K562 treated with DMSO at 1 percent for 24 hours (cell line): ENCODE measurements around the gene METTL6. TPM values are rescaled to one million over a fixed set of nuclear protein-coding genes. Genes with fewer than 3 reads are reported as not detected.

ENCODE experiments used
- total RNA-seq: library from RNA; unstranded; fragments of 300-600 nt; gene quantifications from 2 replicates; pipeline ENCODE4 v1.2.3, GENCODE V29; 2022; ENCODE audit warnings: low read depth; ENCODE audit not compliant: insufficient read depth

The METTL6 gene, protein sequence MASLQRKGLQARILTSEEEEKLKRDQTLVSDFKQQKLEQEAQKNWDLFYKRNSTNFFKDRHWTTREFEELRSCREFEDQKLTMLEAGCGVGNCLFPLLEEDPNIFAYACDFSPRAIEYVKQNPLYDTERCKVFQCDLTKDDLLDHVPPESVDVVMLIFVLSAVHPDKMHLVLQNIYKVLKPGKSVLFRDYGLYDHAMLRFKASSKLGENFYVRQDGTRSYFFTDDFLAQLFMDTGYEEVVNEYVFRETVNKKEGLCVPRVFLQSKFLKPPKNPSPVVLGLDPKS
- 13.0 and 13.5 TPM in 2 replicates for total RNA-seq

DNA sequence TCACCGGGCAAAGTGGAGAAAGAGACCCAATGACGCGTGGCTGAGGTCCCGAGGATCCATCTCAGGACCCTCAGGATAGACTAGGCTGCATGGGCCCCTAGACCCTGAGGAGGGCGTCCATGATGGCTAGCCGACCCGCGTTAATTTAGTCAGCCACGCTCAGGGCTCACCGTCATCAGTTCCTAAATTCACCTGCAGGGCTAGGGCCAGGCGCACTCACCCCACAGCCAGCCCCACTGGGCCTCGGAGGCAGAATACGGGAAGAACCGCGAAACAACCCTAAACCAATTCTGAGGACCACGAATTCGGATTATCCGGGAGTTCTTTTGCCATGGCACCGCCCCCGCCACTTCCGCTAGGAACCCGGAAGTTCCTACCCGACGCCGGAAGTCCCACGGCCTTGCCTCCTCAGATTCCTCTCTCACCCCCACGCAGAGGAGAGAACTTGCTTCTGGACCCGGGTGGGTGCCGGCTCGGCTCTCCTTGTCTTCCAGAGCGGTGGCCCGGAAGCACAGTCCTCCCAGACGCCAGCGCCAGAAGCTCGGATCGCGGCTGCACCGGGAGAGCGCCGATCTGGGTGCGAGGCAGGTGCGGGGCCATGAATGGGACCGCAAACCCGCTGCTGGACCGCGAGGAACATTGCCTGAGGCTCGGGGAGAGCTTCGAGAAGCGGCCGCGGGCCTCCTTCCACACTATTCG is at the start of gene METTL6, which contains the start of gene EAF1:
Gene METTL6, minus strand, starts transcription at position 363 of the 699 bp plus-strand sequence. CDS start 1,033 bp downstream, outside the sequence.
Gene EAF1, plus strand, starts transcription at position 417 of the 699 bp plus-strand sequence. Its CDS starts 182 bp downstream, at position 599.

Other genes starting within 250 kb of the METTL6 start
- gene CAPN7, start 221.3 kb downstream of the METTL6 start, total RNA-seq, result 45.6 and 47.8 TPM in 2 replicates
- 16.8 and 22.3 TPM in 2 replicates for gene SH3BP5, start 95.0 kb downstream of the METTL6 start, total RNA-seq
- gene EAF1, start 54 bp upstream of the METTL6 start, total RNA-seq, result 14.9 and 18.7 TPM in 2 replicates
- gene COLQ, start 94.2 kb upstream of the METTL6 start, total RNA-seq, result 0.25 TPM in 1 of 2 replicates, not detected in the other
- gene HACL1, start 174.0 kb upstream of the METTL6 start, total RNA-seq, result 53.1 and 58.6 TPM in 2 replicates
- gene BTD, start 174.2 kb upstream of the METTL6 start, total RNA-seq, result 14.8 and 15.3 TPM in 2 replicates